Neural cell (in vitro differentiated cells): ENCODE results near the gene KIAA0513. TPM values are rescaled to one million over a fixed set of nuclear protein-coding genes. Genes with fewer than 3 reads are reported as not detected.

Experiments used
- H2AFZ ChIP-seq: fragments of 200-600, 300-800 bp; sonication (generic), shearing (Covaris generic); 2 replicates; pipeline ENCODE4 v1.6.0; 2014; ENCODE audit warnings: low read depth, mild to moderate bottlenecking, antibody characterized with exemption, low read length, moderate library complexity
- H3F3A ChIP-seq: fragments of 200-600 bp; shearing (Covaris generic); 2 replicates; pipeline ENCODE4 v1.6.1; 2016; ENCODE audit warnings: mild to moderate bottlenecking, moderate library complexity, mixed read lengths, antibody characterized with exemption, low read length; ENCODE audit not compliant: insufficient read depth, poor library complexity, severe bottlenecking
- H3K27ac ChIP-seq: fragments of 200-600, 300-800 bp; sonication (generic), shearing (Covaris generic); 2 replicates; pipeline ENCODE4 v1.5.1; 2014; ENCODE audit warnings: mild to moderate bottlenecking, low read length, moderate library complexity
- H3K27me3 ChIP-seq: fragments of 300-800, 200-600 bp; sonication (generic), shearing (Covaris generic); 2 replicates; pipeline ENCODE4 v1.6.0; 2014; ENCODE audit warnings: mild to moderate bottlenecking, low read depth, low read length, moderate library complexity; ENCODE audit not compliant: insufficient read depth
- H3K36me3 ChIP-seq: fragments of 300-800, 200-600 bp; sonication (generic), shearing (Covaris generic); 2 replicates; pipeline ENCODE4 v1.5.1; 2014; ENCODE audit warnings: mild to moderate bottlenecking, antibody characterized with exemption, low read length, moderate library complexity; ENCODE audit not compliant: insufficient read depth
- H3K4me2 ChIP-seq: fragments of 300-800, 200-600 bp; sonication (generic), shearing (Covaris generic); 2 replicates; pipeline ENCODE4 v1.6.0; 2014; ENCODE audit warnings: mild to moderate bottlenecking, low read length
- H3K4me3 ChIP-seq: fragments of 300-800, 200-600 bp; sonication (generic), shearing (Covaris generic); 2 replicates; pipeline ENCODE4 v1.5.1; 2014; ENCODE audit warnings: mild to moderate bottlenecking, low read length, moderate library complexity
- H3K79me2 ChIP-seq: fragments of 200-600 bp; shearing (Covaris generic); replicated peaks from 2 replicates; pipeline ENCODE4 v1.6.0; 2014; ENCODE audit warnings: mild to moderate bottlenecking, low read length, moderate library complexity; ENCODE audit not compliant: insufficient read depth
- H3K9ac ChIP-seq: fragments of 300-800, 200-600 bp; sonication (generic), shearing (Covaris generic); 2 replicates; pipeline ENCODE4 v1.6.1; 2016; ENCODE audit warnings: mild to moderate bottlenecking, low read length, mixed read lengths
- H3K9me2 ChIP-seq: fragments of 200-600 bp; shearing (Covaris generic); 2 replicates; pipeline ENCODE4 v1.6.1; 2016; ENCODE audit warnings: mild to moderate bottlenecking, low read length, mixed read lengths; ENCODE audit not compliant: insufficient read depth
- H3K9me3 ChIP-seq: fragments of 200-600, 300-800 bp; sonication (generic), shearing (Covaris generic); 2 replicates; pipeline ENCODE4 v1.6.1; 2016; ENCODE audit warnings: mild to moderate bottlenecking, mixed run types, low read length, moderate library complexity, mixed read lengths
- H4K20me1 ChIP-seq: fragments of 200-600 bp; shearing (Covaris generic); 2 replicates; pipeline ENCODE4 v1.6.1; 2016; ENCODE audit warnings: mild to moderate bottlenecking, mixed run types; ENCODE audit not compliant: insufficient read depth
- EP300 ChIP-seq: fragments of 450-650 bp; conservative IDR thresholded peaks from 2 replicates; pipeline ENCODE4 v1.6.1; 2014; ENCODE audit warnings: antibody characterized with exemption, mild to moderate bottlenecking, moderate library complexity; ENCODE audit not compliant: poor library complexity, severe bottlenecking
- EZH2 ChIP-seq: fragments of 200-600, 300-800 bp; shearing (Covaris generic), sonication (generic); IDR thresholded peaks from 2 replicates; pipeline ENCODE4 v1.6.1; 2014; ENCODE audit warnings: antibody characterized with exemption, low read length, borderline replicate concordance, mild to moderate bottlenecking; ENCODE audit not compliant: insufficient read depth, poor library complexity, severe bottlenecking
- MXI1 ChIP-seq: fragments of 450-650 bp; conservative IDR thresholded peaks from 2 replicates; pipeline ENCODE4 v1.6.1; 2014; ENCODE audit warnings: antibody characterized with exemption, mild to moderate bottlenecking; ENCODE audit not compliant: poor library complexity, severe bottlenecking
- POLR2AphosphoS5 ChIP-seq: IDR thresholded peaks from 2 replicates; pipeline ENCODE4 v1.6.1; 2012
- RAD21 ChIP-seq: fragments of 450-650 bp; conservative IDR thresholded peaks from 2 replicates; pipeline ENCODE4 v1.6.1; 2014; ENCODE audit warnings: antibody characterized with exemption, mild to moderate bottlenecking, moderate library complexity
- REST ChIP-seq: IDR thresholded peaks from 2 replicates; pipeline ENCODE4 v1.6.1; 2012; ENCODE audit warnings: borderline replicate concordance
- SMC3 ChIP-seq: fragments of 450-650 bp; conservative IDR thresholded peaks from 2 replicates; pipeline ENCODE4 v1.6.1; 2014; ENCODE audit warnings: antibody characterized with exemption, mild to moderate bottlenecking, moderate library complexity; ENCODE audit not compliant: poor library complexity
- TAF1 ChIP-seq: IDR thresholded peaks from 2 replicates; pipeline ENCODE4 v1.6.1; 2012; ENCODE audit warnings: low read depth
- polyA plus RNA-seq: library from polyadenylated mRNA; depleted of rRNA; stranded (reverse); fragments of >200 nt; gene quantifications from 2 replicates; pipeline ENCODE4 v1.2.3, GENCODE V29; 2014
- TF ChIP-seq, protein P1 (sequence below): fragments of 450-650 bp; IDR thresholded peaks from 2 replicates; pipeline ENCODE4 v1.5.1; 2014; ENCODE audit warnings: antibody characterized with exemption, mild to moderate bottlenecking, moderate library complexity; ENCODE audit not compliant: poor library complexity, severe bottlenecking

Gene KIAA0513
- polyA plus RNA-seq, 1 donor from 2014 or later: 18.9 TPM

DNA sequence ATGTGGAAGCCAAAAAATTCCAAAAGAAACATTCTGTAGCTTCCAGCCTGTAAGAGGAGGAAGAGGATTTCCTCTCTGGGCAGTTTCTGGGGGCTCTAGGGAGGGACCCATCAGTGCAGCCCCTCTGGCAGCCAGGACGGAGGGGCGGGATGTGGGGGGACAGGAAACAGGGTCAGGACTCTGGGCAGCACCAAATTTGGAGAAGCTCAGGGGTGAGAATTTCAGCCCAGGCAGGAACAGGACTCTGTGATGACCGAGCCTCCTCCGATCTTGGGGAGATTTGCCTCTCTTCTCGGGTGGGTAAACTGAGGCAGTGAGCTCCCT, 103.1 kb downstream of the KIAA0513 start:
- no peaks in the 10 kb centered on the region for H3K9me3 ChIP-seq
- H3K79me2 ChIP-seq: no peaks in the 10 kb centered on the region
- no peaks in the 10 kb centered on the region for H3K27me3 ChIP-seq
- H3K9ac ChIP-seq: no peak overlapping the region
- no peaks in the 10 kb centered on the region for H3F3A ChIP-seq
- H3K27ac ChIP-seq: no peak overlapping the region
- H3K4me2 ChIP-seq: no peak overlapping the region
- H2AFZ ChIP-seq: no peak overlapping the region
- no peak overlapping the region for H3K4me3 ChIP-seq
- H4K20me1 ChIP-seq: no peaks in the 10 kb centered on the region
- TF ChIP-seq REST (no peak), TAF1 (no peak), EZH2 (no peak), EP300 (no peak), MXI1 (no peak)
- TF ChIP-seq, protein P1, sequence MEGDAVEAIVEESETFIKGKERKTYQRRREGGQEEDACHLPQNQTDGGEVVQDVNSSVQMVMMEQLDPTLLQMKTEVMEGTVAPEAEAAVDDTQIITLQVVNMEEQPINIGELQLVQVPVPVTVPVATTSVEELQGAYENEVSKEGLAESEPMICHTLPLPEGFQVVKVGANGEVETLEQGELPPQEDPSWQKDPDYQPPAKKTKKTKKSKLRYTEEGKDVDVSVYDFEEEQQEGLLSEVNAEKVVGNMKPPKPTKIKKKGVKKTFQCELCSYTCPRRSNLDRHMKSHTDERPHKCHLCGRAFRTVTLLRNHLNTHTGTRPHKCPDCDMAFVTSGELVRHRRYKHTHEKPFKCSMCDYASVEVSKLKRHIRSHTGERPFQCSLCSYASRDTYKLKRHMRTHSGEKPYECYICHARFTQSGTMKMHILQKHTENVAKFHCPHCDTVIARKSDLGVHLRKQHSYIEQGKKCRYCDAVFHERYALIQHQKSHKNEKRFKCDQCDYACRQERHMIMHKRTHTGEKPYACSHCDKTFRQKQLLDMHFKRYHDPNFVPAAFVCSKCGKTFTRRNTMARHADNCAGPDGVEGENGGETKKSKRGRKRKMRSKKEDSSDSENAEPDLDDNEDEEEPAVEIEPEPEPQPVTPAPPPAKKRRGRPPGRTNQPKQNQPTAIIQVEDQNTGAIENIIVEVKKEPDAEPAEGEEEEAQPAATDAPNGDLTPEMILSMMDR: no peak
- H3K9me2 ChIP-seq: no peaks in the 10 kb centered on the region
- H3K36me3 ChIP-seq: no peaks in the 10 kb centered on the region

DNA sequence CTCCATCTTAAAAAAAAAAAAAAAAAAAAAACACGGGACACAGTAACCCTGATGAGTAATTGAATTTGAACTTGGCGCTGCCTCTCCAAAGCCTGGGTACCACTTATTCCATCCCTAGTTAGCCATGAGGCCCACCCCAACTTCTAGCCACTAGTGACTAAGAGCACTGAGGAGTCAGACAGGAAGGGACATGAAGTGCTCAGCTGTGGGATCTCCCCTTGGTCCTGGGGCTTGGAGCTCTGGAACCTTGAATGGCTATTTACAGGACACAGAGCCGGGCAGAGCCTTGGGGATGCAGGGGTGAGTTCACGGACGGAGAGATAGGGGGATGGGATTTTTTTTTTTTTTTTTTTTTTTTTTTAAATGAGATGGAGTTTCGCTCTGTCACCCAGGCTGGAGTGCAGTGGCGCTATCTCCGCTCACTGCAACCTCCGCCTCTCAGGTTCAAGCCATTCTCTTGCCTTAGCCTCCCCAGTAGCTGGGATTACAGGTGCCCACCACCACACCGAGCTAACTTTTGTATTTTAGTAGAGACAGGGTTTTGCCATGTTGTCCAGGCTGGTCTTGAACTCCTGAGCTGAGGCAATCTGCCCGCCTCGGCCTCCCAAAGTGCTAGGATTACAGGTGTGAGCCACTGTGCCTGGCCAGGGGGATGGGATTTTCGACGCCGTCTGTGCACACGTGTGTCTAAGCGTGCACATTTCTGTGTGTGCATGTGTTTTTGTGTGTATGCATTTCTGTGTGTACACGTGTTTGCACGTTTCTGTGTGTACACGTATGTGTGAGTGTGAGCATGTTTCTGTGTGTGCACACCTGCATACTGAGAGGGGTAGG, 105.1 kb downstream of the KIAA0513 start:
- no peaks in the 10 kb centered on the region for H3K9me3 ChIP-seq
- no peak overlapping the region for H3K4me2 ChIP-seq
- no peaks in the 10 kb centered on the region for H3K36me3 ChIP-seq
- H3K9ac ChIP-seq: no peak overlapping the region
- no peaks in the 10 kb centered on the region for H4K20me1 ChIP-seq
- no peaks in the 10 kb centered on the region for H3F3A ChIP-seq
- no peak overlapping the region for H3K4me3 ChIP-seq
- no peaks in the 10 kb centered on the region for H3K9me2 ChIP-seq
- H2AFZ ChIP-seq: no peak overlapping the region
- TF ChIP-seq REST: no peak
- TF ChIP-seq TAF1: no peak
- no peak for TF ChIP-seq SMC3
- no peak for TF ChIP-seq RAD21
- no peak for TF ChIP-seq MXI1
- TF ChIP-seq, protein P1: no peak
- no peak for TF ChIP-seq POLR2AphosphoS5
- no peak for TF ChIP-seq EP300
- TF ChIP-seq EZH2: no peak
- H3K79me2 ChIP-seq: no peaks in the 10 kb centered on the region
- H3K27ac ChIP-seq: no peak overlapping the region
- no peaks in the 10 kb centered on the region for H3K27me3 ChIP-seq
